SU-DHL-6 (cell line): Measurements from ENCODE around the gene FAM53A.

ENCODE experiments used
- H2AFZ ChIP-seq: fragments of 200-600 bp; sonication (generic); 2 replicates; pipeline ENCODE4 v1.6.1; 2014; ENCODE audit warnings: low read depth, mild to moderate bottlenecking, moderate library complexity, mixed read lengths, antibody characterized with exemption, low read length; ENCODE audit not compliant: severe bottlenecking
- H3F3A ChIP-seq: fragments of 200-600 bp; shearing (Covaris generic); 2 replicates; pipeline ENCODE4 v1.6.0; 2016; ENCODE audit warnings: antibody characterized with exemption, mild to moderate bottlenecking; ENCODE audit not compliant: insufficient read depth
- H3K27ac ChIP-seq: fragments of 200-600 bp; sonication (generic); 2 replicates; pipeline ENCODE4 v1.5.1; 2016; ENCODE audit warnings: low read depth, mild to moderate bottlenecking, low read length, moderate library complexity, mixed read lengths
- H3K27me3 ChIP-seq: fragments of 200-600 bp; sonication (generic), shearing (Covaris generic); 2 replicates; pipeline ENCODE4 v1.6.0; 2014; ENCODE audit warnings: mild to moderate bottlenecking, low read length
- H3K36me3 ChIP-seq: fragments of 200-600 bp; sonication (generic); 2 replicates; pipeline ENCODE4 v1.6.1; 2014; ENCODE audit warnings: mild to moderate bottlenecking, low read length, mixed read lengths
- H3K4me2 ChIP-seq: fragments of 300-600, 200-600 bp; shearing (Covaris generic), sonication (generic); 2 replicates; pipeline ENCODE4 v1.6.0; 2014; ENCODE audit warnings: low read length, low read depth, mild to moderate bottlenecking; ENCODE audit not compliant: poor library complexity, severe bottlenecking
- H3K4me3 ChIP-seq: fragments of 200-600 bp; sonication (generic); 2 replicates; pipeline ENCODE4 v1.5.1; 2014; ENCODE audit warnings: antibody characterized with exemption, low read length, mild to moderate bottlenecking, mixed read lengths; ENCODE audit not compliant: insufficient read depth, poor library complexity, severe bottlenecking
- H3K79me2 ChIP-seq: fragments of 200-600 bp; sonication (generic); 2 replicates; pipeline ENCODE4 v1.6.1; 2014; ENCODE audit warnings: mild to moderate bottlenecking, low read length, moderate library complexity; ENCODE audit not compliant: insufficient read depth
- H3K9ac ChIP-seq: fragments of 200-600 bp; sonication (generic); 2 replicates; pipeline ENCODE4 v1.7.0; 2014; ENCODE audit warnings: mild to moderate bottlenecking, low read length
- H3K9me2 ChIP-seq: fragments of 200-600 bp; sonication (generic); replicated peaks from 2 replicates; pipeline ENCODE4 v1.6.1; 2014; ENCODE audit warnings: low read length; ENCODE audit not compliant: insufficient read depth
- H3K9me3 ChIP-seq: fragments of 200-600 bp; sonication (generic); 2 replicates; pipeline ENCODE4 v1.6.1; 2014; ENCODE audit warnings: low read length, mixed read lengths; ENCODE audit not compliant: insufficient read depth
- H4K20me1 ChIP-seq: fragments of 200-600 bp; sonication (generic); 2 replicates; pipeline ENCODE4 v1.6.1; 2014; ENCODE audit warnings: low read depth, mild to moderate bottlenecking, antibody characterized with exemption, low read length, moderate library complexity, mixed read lengths
- CTCF ChIP-seq: fragments of 200-600 bp; sonication (generic); IDR thresholded peaks from one replicate; pipeline ENCODE4 v1.5.1; 2017; ENCODE audit warnings: antibody characterized with exemption, mild to moderate bottlenecking, low read length, moderate library complexity; ENCODE audit not compliant: insufficient read depth, poor library complexity, severe bottlenecking
- EZH2phosphoT487 ChIP-seq: fragments of 200-600 bp; sonication (generic), shearing (Covaris generic); conservative IDR thresholded peaks from 2 replicates; pipeline ENCODE4 v1.6.1; 2018; ENCODE audit warnings: mild to moderate bottlenecking, antibody characterized with exemption, low read length, moderate library complexity, mixed read lengths

Gene FAM53A

DNA sequence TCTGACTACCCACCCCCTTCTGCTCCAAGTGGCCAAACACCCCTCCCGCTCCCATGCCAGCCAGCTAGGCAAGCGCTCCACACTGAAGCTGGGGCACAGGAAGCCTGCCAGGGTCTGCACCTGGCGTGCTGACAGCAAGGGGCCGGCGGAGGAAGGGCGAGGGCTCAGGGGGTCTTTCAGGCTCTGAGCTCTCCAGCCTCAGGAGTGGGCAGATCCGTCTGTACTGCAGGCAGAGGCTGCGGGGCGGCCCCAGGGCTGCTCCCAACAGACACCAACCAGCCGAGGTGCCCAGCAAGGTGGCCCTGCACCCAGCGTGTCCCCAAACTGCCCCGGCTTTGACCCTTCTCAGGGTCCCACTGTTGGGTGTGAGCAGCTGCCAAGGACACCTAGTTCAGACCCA lies 14.8 kb downstream of the FAM53A start:
- Histone ChIP-seq H3K4me3 (no peak overlapping the region), H3K9me2 (no peaks in the 10 kb centered on the region), H3K79me2 (no peaks in the 10 kb centered on the region), H3K9me3 (peaks cover 7% of the 10 kb centered on the region; the same call in 1 of the 2 replicates), H3F3A (peaks cover 11% of the 10 kb centered on the region; the same call in 1 of the 2 replicates), H4K20me1 (no peaks in the 10 kb centered on the region), H2AFZ (no peak overlapping the region), H3K9ac (no peak overlapping the region), H3K4me2 (no peak overlapping the region), H3K27me3 (no peaks in the 10 kb centered on the region), H3K36me3 (no peaks in the 10 kb centered on the region), H3K27ac (no peak overlapping the region)
- no peak for TF ChIP-seq EZH2phosphoT487
- no peak for TF ChIP-seq CTCF

- Histone ChIP-seq H3K9me3 (peaks cover 7% of the 10 kb centered on the region; the same call in 1 of the 2 replicates), H3K27me3 (no peaks in the 10 kb centered on the region), H4K20me1 (no peaks in the 10 kb centered on the region), H3K4me3 (no peak overlapping the region), H3K79me2 (no peaks in the 10 kb centered on the region), H3K36me3 (no peaks in the 10 kb centered on the region), H3K9me2 (no peaks in the 10 kb centered on the region), H3F3A (peaks cover 11% of the 10 kb centered on the region; the same call in 1 of the 2 replicates), H2AFZ (no peak overlapping the region), H3K27ac (no peak overlapping the region), H3K4me2 (no peak overlapping the region), H3K9ac (no peak overlapping the region)
- TF ChIP-seq CTCF = no peak
- TF ChIP-seq EZH2phosphoT487 = no peak
These were observed 15.6 kb downstream of the FAM53A start for GRCh38 chr4:1668488-1668840.

DNA sequence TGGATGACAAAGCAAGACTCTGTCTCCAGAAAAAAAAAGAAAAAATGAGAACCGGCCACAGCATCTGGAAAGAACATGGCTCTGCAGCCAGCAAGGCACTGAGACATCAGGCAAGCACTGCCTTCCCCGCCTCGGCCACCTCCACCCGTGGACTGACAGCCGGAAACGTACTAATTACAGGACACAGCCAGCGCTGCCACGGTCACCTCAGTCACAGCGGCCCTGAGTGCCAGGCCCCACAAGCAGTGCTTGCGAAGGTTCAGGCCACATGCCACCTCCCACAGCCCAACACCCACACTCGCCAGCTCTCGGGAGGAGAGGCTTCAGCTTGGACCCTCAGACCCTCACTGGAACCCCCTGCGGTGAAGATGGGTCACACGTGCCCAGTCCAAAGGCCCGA lies 16.8 kb downstream of the FAM53A start:
- Histone ChIP-seq H3K9me3 (peaks cover 7% of the 10 kb centered on the region; the same call in 1 of the 2 replicates), H3K79me2 (no peaks in the 10 kb centered on the region), H3K9me2 (no peaks in the 10 kb centered on the region), H4K20me1 (no peaks in the 10 kb centered on the region), H3K36me3 (no peaks in the 10 kb centered on the region), H3F3A (peaks cover 11% of the 10 kb centered on the region; the same call in 1 of the 2 replicates), H3K27ac (no peak overlapping the region), H2AFZ (no peak overlapping the region), H3K9ac (no peak overlapping the region), H3K4me3 (no peak overlapping the region), H3K27me3 (no peaks in the 10 kb centered on the region), H3K4me2 (no peak overlapping the region)
- no peak for TF ChIP-seq EZH2phosphoT487
- no peak for TF ChIP-seq CTCF
